HEK293 (cell line): ENCODE measurements around the gene GALNT10.

ENCODE experiments used
- CTCF ChIA-PET: fragments of 350-600 bp; formaldehyde crosslinking; extraction: SDS; loops from one replicate; lab custom pipeline; 2021; ENCODE audit warnings: antibody characterized with exemption; lab: Yijun Ruan, JAX
- POLR2A ChIA-PET: fragments of 300-600 bp; formaldehyde crosslinking; extraction: SDS; loops from one replicate; lab custom pipeline; 2020; ENCODE audit warnings: antibody characterized with exemption, inconsistent platforms; lab: Yijun Ruan, JAX
- H3K27ac ChIP-seq: fragments of 200-500 bp; sonication (Bioruptor generic); 2 replicates; pipeline ENCODE4 v1.5.1; 2014; ENCODE audit warnings: low read depth, low read length, control low read depth, inconsistent platforms; ENCODE audit errors: extremely low read depth
- H3K36me3 ChIP-seq, 2 experiments: fragments of 200-500 bp in 1 of 2; sonication (Bioruptor generic) in 1 of 2; 1 replicate in 1 of 2; 2 replicates in 1 of 2; pipeline ENCODE4 v1.5.1; 2014 to 2017; ENCODE audit warnings: inconsistent platforms in 2 of 2, low read length in 2 of 2; ENCODE audit not compliant: control insufficient read depth in 2 of 2, insufficient read depth in 1 of 2
- H3K4me1 ChIP-seq: fragments of 200-500 bp; sonication (Bioruptor generic); 2 replicates; pipeline ENCODE4 v1.5.1; 2014; ENCODE audit warnings: mild to moderate bottlenecking, low read length, inconsistent platforms; ENCODE audit not compliant: control insufficient read depth, insufficient read depth
- H3K4me3 ChIP-seq: 2 replicates; pipeline ENCODE4 v1.5.1; 2011; ENCODE audit warnings: low read depth, mild to moderate bottlenecking, control low read depth, low read length, moderate library complexity
- H3K9me3 ChIP-seq: fragments of 200-500 bp; sonication (Bioruptor generic); 2 replicates; pipeline ENCODE4 v1.5.1; 2014; ENCODE audit warnings: low read depth, low read length, inconsistent platforms; ENCODE audit not compliant: control insufficient read depth, insufficient read depth
- CTCF ChIP-seq: fragments of 450-650 bp; formaldehyde crosslinking; IDR thresholded peaks from 2 replicates; pipeline ENCODE4 v1.5.1; 2016; ENCODE audit warnings: missing biosample characterization, missing genetic modification characterization
- PRDM6 ChIP-seq: fragments of 450-650 bp; formaldehyde crosslinking; IDR thresholded peaks from 2 replicates; pipeline ENCODE4 v1.5.1; 2017; ENCODE audit warnings: missing biosample characterization, missing genetic modification characterization
- REPIN1 ChIP-seq: fragments of 450-650 bp; formaldehyde crosslinking; IDR thresholded peaks from 2 replicates; pipeline ENCODE4 v1.5.1; 2017; ENCODE audit warnings: missing biosample characterization, missing genetic modification characterization, low read depth
- TRIM28 ChIP-seq: IDR thresholded peaks from 2 replicates; pipeline ENCODE4 v1.6.1; 2011; ENCODE audit warnings: low read length, control low read depth, borderline replicate concordance
- ZBTB8A ChIP-seq: fragments of 450-650 bp; formaldehyde crosslinking; IDR thresholded peaks from 2 replicates; pipeline ENCODE4 v1.5.1; 2016; ENCODE audit warnings: missing biosample characterization, missing genetic modification characterization
- ZNF138 ChIP-seq: fragments of 450-650 bp; formaldehyde crosslinking; IDR thresholded peaks from 2 replicates; pipeline ENCODE4 v1.5.1; 2016; ENCODE audit warnings: missing biosample characterization, missing genetic modification characterization, borderline replicate concordance
- ZNF18 ChIP-seq: fragments of 450-650 bp; formaldehyde crosslinking; IDR thresholded peaks from 2 replicates; pipeline ENCODE4 v1.5.1; 2016; ENCODE audit warnings: missing biosample characterization, missing genetic modification characterization
- ZNF19 ChIP-seq: fragments of 450-650 bp; formaldehyde crosslinking; IDR thresholded peaks from 2 replicates; pipeline ENCODE4; 2016; ENCODE audit warnings: missing biosample characterization, missing genetic modification characterization, low read depth
- ZNF2 ChIP-seq: fragments of 450-650 bp; formaldehyde crosslinking; IDR thresholded peaks from 2 replicates; pipeline ENCODE4 v1.5.1; 2016; ENCODE audit warnings: missing biosample characterization, missing genetic modification characterization
- ZNF211 ChIP-seq: fragments of 450-650 bp; formaldehyde crosslinking; IDR thresholded peaks from 2 replicates; pipeline ENCODE4 v1.5.1; 2016; ENCODE audit warnings: low read depth, missing biosample characterization, missing genetic modification characterization
- ZNF341 ChIP-seq: fragments of 450-650 bp; formaldehyde crosslinking; IDR thresholded peaks from 2 replicates; pipeline ENCODE4; 2016; ENCODE audit warnings: low read depth, missing biosample characterization, missing genetic modification characterization
- ZNF354C ChIP-seq: fragments of 450-650 bp; formaldehyde crosslinking; IDR thresholded peaks from 2 replicates; pipeline ENCODE4 v1.5.1; 2016; ENCODE audit warnings: missing biosample characterization, missing genetic modification characterization, low read depth, borderline replicate concordance
- ZNF366 ChIP-seq: fragments of 450-650 bp; formaldehyde crosslinking; conservative IDR thresholded peaks from 2 replicates; pipeline ENCODE4 v1.5.1; 2016; ENCODE audit warnings: missing biosample characterization, missing genetic modification characterization
- ZNF548 ChIP-seq: fragments of 450-650 bp; formaldehyde crosslinking; IDR thresholded peaks from 2 replicates; pipeline ENCODE4 v1.5.1; 2016; ENCODE audit warnings: missing biosample characterization, missing genetic modification characterization
- ZNF600 ChIP-seq: fragments of 450-650 bp; formaldehyde crosslinking; IDR thresholded peaks from 2 replicates; pipeline ENCODE4 v1.5.1; 2016; ENCODE audit warnings: missing biosample characterization, missing genetic modification characterization
- ZNF610 ChIP-seq: fragments of 450-650 bp; formaldehyde crosslinking; IDR thresholded peaks from 2 replicates; pipeline ENCODE4 v1.5.1; 2016; ENCODE audit warnings: missing biosample characterization, missing genetic modification characterization, borderline replicate concordance
- ZNF658 ChIP-seq: fragments of 450-650 bp; formaldehyde crosslinking; IDR thresholded peaks from 2 replicates; pipeline ENCODE4; 2016; ENCODE audit warnings: missing biosample characterization, missing genetic modification characterization
- ZNF701 ChIP-seq: fragments of 450-650 bp; formaldehyde crosslinking; IDR thresholded peaks from 2 replicates; pipeline ENCODE4 v1.5.1; 2016; ENCODE audit warnings: missing biosample characterization, missing genetic modification characterization
- ZNF704 ChIP-seq: fragments of 450-650 bp; formaldehyde crosslinking; IDR thresholded peaks from 2 replicates; pipeline ENCODE4 v1.5.1; 2016; ENCODE audit warnings: missing biosample characterization, missing genetic modification characterization
- ZXDB ChIP-seq: fragments of 450-650 bp; formaldehyde crosslinking; IDR thresholded peaks from 2 replicates; pipeline ENCODE4 v1.5.1; 2016; ENCODE audit warnings: missing biosample characterization, missing genetic modification characterization
- TF ChIP-seq, protein P1 (sequence below): fragments of 450-650 bp; formaldehyde crosslinking; IDR thresholded peaks from 2 replicates; pipeline ENCODE4 v1.5.1; 2016; ENCODE audit warnings: missing biosample characterization, missing genetic modification characterization

Gene GALNT10

DNA sequence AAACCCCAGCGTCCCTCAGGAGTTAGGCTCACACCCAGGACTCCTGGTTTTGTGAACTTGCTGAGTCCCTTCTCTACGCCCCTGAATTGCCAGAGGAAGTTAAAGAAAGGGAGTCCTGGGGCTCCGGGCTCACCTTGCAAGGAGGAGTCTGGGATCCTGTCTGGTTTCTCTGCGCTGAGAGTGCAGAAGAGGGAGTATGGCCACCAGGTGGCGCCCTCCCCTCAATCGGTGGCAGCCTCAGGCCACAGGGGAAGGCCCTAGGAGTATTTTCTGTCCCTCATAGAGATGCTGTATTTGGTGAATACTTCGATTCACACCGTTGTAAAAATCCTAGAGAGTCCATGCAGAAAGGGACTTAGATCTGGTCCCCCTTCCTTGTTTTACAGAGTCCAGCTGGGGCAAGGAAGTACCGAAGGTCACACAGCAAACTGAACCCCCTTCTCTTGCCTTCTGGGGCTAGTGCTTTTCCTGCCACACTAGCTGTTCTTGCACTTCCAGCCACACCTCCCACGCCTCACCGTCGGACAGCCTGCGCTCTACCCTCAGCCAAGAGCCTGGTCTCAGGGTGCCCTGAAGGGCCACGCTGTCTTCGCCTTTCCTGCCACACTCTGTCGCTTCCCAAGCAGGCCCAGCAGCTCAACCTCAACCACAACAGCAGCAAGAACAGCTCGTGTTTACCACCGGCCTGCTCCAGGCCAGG is 277.3 kb downstream of the GALNT10 start (continued):
- TF ChIP-seq ZNF2 (tag by site-specific recombination) (0 out of 2 replicates have a peak, but pooled peaks have one; percentile 48), ZNF138 (tag by site-specific recombination) (no peak), REPIN1 (tag by site-specific recombination) (no peak), ZNF704 (no peak), CTCF (tag by site-specific recombination) (peak; percentile 82), ZBTB8A (tag by site-specific recombination) (no peak), ZNF658 (no peak), ZNF548 (tag by site-specific recombination) (no peak), ZNF18 (tag by site-specific recombination) (peak; percentile 50; the same call in 1 of the 2 replicates), ZNF701 (tag by site-specific recombination) (no peak), ZNF341 (peak; percentile 37; the same call in 1 of the 2 replicates), ZNF354C (no peak)
- TF ChIP-seq, protein P1, sequence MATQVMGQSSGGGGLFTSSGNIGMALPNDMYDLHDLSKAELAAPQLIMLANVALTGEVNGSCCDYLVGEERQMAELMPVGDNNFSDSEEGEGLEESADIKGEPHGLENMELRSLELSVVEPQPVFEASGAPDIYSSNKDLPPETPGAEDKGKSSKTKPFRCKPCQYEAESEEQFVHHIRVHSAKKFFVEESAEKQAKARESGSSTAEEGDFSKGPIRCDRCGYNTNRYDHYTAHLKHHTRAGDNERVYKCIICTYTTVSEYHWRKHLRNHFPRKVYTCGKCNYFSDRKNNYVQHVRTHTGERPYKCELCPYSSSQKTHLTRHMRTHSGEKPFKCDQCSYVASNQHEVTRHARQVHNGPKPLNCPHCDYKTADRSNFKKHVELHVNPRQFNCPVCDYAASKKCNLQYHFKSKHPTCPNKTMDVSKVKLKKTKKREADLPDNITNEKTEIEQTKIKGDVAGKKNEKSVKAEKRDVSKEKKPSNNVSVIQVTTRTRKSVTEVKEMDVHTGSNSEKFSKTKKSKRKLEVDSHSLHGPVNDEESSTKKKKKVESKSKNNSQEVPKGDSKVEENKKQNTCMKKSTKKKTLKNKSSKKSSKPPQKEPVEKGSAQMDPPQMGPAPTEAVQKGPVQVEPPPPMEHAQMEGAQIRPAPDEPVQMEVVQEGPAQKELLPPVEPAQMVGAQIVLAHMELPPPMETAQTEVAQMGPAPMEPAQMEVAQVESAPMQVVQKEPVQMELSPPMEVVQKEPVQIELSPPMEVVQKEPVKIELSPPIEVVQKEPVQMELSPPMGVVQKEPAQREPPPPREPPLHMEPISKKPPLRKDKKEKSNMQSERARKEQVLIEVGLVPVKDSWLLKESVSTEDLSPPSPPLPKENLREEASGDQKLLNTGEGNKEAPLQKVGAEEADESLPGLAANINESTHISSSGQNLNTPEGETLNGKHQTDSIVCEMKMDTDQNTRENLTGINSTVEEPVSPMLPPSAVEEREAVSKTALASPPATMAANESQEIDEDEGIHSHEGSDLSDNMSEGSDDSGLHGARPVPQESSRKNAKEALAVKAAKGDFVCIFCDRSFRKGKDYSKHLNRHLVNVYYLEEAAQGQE (tag by site-specific recombination) = no peak

DNA sequence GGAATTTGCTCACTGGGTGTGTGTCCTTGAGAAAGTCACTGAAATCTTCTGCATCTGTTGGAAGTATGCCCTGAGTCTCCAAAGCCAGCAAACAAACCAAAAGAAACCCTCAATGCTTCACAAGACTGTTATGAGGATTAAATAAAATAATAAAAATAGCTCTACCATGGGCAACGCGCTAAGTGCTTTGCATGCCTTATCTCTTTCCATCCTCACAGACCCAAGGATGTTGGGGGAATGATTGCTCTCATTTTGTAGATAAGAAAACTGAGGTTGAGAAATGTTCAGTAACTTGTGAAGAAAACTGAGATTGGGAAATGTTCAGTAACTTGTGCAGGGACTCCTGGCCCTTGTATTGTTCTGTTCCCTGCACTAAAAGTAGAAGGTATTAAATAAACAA is 279.6 kb downstream of the GALNT10 start:
- no peak overlapping the region for H3K4me3 ChIP-seq
- TF ChIP-seq TRIM28 = peak; percentile 66; the same call in 1 of the 2 replicates
- TF ChIP-seq, protein P1 (tag by site-specific recombination) = no peak
- peak; percentile 34; the same call in 1 of the 2 replicates for TF ChIP-seq ZNF366
- no peak for TF ChIP-seq ZNF211
- peak; percentile 20; the same call in 1 of the 2 replicates for TF ChIP-seq ZXDB (tag by site-specific recombination)
- TF ChIP-seq ZNF600 (tag by site-specific recombination) = peak; percentile 39; the same call in 1 of the 2 replicates
- TF ChIP-seq ZNF19 (tag by site-specific recombination) = no peak
- no peak for TF ChIP-seq ZNF610 (tag by site-specific recombination)
- TF ChIP-seq PRDM6 = peak; percentile 59
- TF ChIP-seq, all 188 proteins: peak for 5
- POLR2A ChIA-PET = interaction anchor here (0.6 kb wide), 1 partner anchor 21 kb away, joined by 3 read pairs; no protein-coding TSS in a partner anchor
- H3K27ac ChIP-seq = no peak overlapping the region
- no peaks in the 10 kb centered on the region for H3K36me3 ChIP-seq
- no peaks in the 10 kb centered on the region for H3K9me3 ChIP-seq
- CTCF ChIA-PET = interaction anchor here (0.6 to 8.5 kb wide), 7 partner anchors 11 to 533 kb away, joined by 3 to 147 read pairs (median 4); no protein-coding TSS in a partner anchor
- H3K4me1 ChIP-seq = peaks cover 12% of the 10 kb centered on the region
